ENCODE results near the gene EIF2S3.
"Not testable (repeated sequence)": the region's sequence is repeated elsewhere in the genome, so short reads cannot be mapped to it uniquely, and the experiment has no call there.

The EIF2S3 gene

DNA sequence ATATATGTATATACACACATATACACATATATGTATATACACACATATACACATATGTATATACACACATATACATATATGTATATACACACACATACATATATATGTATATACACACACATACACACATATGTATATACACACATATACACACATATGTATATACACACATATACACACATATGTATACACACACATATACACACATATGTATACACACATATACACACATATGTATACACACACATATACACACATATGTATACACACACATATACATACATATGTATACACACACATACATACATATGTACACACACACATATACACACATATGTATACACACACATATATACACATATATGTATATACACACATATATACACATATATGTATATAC lies 8.7 kb upstream of the EIF2S3 start:
- not testable (repeated sequence) for DNase-seq (ENCODE audit: insufficient read length, low spot score); FAIRE-seq

DNA sequence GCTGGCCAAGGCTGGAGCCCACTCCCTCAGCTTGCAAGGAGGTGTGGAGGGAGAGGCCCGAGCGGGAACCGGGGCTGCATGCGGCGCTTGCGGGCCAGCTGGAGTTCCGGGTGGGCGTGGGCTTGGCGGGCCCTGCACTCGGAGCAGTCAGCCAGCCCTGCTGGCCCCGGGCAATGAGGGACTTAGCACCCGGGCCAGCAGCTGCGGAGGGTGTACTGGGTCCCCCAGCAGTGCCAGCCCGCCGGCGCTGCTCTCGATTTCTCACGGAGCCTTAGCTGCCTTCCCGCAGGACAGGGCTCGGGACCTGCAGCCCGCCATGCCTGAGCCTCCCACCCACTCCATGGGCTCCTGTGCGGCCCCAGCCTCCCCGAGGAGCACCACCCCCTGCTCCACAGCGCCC lies 5.1 kb upstream of the EIF2S3 start:
- FAIRE-seq; DNase-seq (ENCODE audit: insufficient read length, low spot score): not testable (repeated sequence)

DNA sequence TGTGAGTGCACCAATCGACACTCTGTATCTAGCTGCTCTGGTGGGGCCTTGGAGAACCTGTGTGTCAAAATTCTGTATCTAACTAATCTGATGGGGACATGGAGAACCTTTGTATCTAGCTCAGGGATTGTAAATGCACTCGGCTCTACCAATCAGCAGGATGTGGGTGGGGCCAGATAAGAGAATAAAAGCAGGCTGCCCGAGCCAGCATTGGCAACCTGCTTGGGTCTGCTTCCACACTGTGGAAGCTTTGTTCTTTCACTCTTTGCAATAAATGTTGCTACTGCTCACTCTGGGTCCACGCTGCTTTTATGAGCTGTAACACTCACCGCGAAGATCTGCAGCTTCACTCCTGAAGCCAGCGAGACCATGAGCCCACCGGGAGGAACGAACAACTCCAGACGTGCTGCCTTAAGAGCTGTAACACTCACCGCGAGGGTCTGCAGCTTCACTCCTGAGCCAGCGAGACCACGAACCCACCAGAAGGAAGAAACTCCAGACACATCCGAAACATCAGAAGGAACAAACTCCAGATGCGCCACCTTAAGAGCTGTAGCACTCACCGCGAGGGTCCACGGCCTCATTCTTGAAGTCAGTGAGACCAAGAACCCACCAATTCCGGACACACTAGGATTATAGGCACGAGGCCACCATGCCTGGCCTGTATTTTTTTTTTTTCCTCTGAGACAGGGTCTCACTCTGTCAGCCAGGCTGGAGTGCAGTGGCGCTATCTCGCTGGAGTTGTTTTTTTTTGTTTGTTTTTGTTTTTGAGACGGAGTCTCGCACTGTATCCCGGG lies 4.0 kb upstream of the EIF2S3 start:
- FAIRE-seq; DNase-seq (ENCODE audit: insufficient read length, low spot score): not testable (repeated sequence)

DNA sequence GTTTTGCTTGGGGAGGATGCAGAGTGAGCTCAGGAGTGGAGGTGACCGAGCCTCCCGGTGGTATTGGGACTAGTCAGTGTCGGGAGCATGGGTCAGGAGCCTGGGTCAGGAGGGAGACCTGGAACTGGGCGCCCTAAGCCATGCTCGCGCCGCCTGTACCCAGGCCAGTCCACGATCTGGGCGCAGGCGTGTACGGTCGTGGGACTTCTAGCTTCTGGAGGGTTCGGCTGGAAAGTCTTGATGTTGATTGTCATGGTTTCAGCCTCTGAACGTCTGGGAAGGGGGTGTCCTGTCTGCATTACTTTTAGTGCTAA lies 244 bp downstream of the EIF2S3 start:
- FAIRE-seq (no peak), DNase-seq (ENCODE audit: insufficient read length, low spot score) (no peak)

DNA sequence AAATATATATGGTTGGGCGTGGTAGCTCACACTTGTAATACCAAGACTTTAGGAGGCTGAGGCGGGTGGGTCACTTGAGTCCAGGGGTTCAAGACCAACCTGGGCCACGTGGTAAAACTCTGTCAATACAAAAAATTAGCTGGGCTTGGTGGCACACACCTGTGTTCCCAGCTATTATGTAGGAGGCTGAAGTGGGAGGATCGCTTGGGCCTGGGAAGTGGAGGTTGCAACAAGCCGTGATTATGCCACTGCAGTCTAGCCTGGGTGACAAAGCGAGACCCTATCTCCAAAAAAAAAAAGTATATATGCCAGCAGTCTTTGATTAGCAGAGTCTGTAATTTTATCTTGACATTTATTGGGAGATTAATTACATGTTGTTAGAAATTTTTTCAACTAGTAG lies 8.7 kb downstream of the EIF2S3 start:
- FAIRE-seq (no peak), DNase-seq (ENCODE audit: insufficient read length, low spot score) (no peak)

DNA sequence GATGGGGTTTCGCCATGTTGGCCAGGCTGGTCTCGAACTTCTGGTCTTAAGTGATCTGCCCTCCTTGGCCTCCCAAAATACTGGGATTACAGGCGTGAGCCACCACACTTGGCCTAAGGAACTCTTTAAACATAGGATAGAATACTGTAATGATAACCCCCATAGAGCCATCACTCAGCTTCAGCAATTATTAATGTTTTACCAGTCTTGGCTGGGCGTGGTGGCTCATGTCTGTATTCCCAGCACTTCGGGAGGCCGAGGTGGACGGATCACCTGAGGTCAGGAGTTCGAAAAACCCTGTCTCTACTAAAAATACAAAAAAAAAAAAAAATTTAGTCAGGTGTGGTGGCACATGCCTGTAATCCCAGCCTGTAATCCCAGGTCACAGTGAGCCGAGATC lies 15.1 kb downstream of the EIF2S3 start:
- DNase-seq (ENCODE audit: insufficient read length, low spot score) (no peak), FAIRE-seq (no peak)

DNA sequence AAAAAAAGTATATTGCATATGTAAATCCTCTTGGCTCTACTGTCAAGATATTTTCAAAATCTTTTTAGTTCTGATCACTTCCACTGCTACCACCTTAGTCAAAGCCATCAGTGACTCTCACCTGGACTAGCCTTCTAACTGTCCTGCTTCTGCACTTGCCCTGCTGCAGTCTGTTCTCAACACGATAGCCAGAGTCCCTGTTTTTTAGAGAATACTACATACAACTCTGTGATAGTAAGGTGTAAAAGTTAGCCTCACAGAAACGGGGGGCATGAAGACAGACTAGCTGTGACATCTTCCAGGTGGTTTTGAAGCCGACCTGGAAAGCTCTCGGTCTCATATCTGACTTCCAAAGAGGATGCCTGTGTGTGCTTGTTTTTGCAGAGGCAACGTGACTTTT lies 24.7 kb downstream of the EIF2S3 start:
- DNase-seq (ENCODE audit: insufficient read length, low spot score) (no peak), FAIRE-seq (peak; percentile 73)

DNA sequence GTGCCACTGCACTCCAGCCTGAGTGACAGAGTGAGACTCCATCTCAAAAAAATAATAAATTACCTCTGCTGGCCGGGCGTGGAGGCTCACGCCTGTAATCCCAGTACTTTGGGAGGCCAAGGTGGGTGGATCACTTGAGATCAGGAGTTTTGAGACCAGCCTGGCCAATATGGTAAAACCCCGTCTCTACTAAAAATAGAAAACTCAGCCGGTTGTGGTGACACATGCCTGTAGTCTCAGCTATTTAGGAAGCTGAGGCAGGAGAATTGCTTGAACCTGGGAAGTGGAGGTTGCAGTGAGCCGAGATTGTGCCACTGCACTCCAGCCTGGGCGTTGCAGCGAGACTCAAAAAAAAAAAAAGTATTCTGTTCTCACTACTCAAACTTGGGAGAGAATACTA lies 25.5 kb downstream of the EIF2S3 start:
- FAIRE-seq; DNase-seq (ENCODE audit: insufficient read length, low spot score): not testable (repeated sequence)

DNA sequence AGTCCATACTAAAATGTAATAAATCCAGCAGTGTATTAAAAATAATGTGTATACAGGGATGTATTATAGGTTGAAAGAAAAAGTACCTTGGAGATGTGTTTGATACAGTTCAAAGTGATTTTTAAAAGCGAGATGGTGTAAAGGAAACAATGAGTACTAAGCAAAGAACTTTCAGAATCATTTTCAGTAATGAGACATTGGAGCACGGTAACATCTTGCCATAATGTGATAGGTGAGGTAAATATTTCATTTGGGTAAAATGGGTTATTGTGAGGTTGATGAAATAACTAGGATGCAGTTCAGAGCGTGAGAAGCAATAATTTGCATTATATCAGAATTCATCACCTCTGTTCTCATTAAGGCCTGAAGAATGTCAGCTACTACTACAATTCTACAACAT lies 25.9 kb downstream of the EIF2S3 start:
- FAIRE-seq: peak; percentile 97

DNA sequence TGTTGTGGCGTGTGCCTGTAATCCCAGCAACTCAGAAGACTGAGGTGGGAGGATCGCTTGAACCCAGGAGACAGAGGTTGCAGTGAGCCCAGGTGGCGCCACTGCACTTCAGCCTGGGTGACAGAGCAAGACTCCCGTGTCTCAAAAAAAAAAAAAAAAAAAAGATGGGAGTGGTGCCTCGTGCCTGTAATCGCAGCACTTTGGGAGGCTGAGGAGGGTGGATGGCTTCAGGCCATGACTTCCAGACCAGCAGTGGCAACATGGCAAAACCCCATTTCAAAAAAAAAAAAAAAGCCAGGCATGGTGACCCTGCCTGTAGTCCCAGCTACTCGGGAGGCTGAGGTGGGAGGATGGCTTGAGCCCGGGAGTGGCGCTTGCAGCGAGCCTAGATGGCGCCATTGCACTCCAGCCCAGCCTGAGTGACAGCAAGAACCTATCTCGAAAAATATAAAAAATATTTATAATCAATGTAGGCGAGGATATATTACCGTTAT lies 27.0 kb downstream of the EIF2S3 start:
- DNase-seq (ENCODE audit: insufficient read length, low spot score) (no peak), FAIRE-seq (peak; percentile 93)

More for the DNA sequence above, 25.9 kb downstream of the EIF2S3 start:
- no peak for DNase-seq (ENCODE audit: insufficient read length, low spot score)

DNA sequence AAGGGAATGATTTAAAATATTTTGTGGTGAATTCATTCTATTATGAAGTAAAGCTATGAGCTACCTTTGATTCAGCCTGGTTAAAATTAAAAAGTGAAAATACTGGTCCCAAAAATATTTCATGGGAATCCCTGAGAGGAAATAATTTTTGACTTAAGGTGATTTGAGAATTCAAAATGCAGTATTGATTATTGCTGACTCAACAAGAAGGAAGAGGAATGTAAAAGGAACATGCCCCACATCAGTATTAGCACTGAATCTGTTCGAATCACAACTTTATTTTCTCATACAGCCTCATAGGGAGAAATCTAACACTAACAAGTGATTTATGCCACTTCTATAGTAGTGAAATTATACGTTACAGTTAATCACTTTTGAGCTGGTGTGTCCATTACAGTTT lies 27.7 kb downstream of the EIF2S3 start:
- DNase-seq (ENCODE audit: insufficient read length, low spot score): no peak
- FAIRE-seq: no peak

DNA sequence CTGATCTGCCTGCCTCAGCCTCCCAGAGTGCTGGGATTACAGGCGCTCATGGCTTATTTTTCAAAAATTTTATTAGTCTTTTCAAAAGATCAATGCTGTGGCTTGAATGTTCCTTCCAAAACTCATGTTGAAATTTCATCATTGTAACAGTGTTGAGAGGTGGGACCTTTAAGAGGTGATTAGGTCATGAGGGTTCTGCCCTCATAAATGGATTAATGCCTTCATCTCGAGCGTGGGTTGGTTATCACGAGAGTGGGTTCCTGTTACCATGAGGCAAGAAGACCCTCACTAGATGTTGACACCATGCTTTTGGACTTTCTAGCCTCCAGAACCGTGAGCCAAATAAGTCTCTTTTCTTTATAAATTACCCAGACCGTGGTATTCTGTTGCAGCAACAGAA lies 30.3 kb downstream of the EIF2S3 start:
- FAIRE-seq (no peak), DNase-seq (ENCODE audit: insufficient read length, low spot score) (no peak)

DNA sequence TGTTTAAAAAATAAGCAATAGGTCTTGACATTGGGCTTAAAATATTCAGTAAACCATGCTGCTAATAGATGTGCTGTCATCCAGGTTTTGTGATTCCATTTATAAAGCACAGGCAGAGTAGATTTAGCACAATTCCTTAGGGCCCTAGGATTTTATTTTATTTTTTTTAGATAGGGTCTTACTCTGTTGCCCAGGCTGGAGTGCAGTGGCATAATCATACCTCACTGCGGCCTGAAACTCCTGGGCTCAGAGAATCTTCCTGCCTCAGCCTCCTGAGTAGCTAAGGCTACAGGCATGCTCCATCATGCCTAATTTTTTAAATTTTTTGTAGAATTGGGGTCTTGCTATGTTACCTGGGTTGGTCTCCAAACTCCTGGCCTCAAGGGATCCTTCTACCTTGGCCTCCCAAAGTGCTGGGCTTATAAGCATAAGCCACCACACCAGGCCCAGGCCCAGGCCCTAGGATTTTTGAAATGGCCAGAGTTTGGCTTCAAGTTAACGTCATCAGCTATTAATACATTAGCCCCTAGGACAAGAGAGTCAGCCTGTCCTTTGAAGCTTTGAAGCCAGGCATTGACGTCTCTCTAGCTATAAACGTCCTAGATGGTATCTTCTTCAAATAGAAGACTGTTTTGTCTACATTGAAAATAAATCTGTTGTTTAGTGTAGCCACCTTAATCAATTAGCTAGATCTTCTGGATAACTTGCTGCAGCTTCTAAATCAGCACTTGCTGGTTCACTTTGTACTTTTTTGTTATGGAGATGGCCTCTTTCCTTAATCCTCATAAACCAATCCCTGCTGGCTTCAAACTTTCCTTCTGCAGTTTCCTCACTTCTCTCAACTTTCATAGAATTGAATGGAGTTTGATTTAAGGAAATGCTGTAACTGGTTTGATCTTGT lies 35.8 kb downstream of the EIF2S3 start:
- no peak for FAIRE-seq
- DNase-seq (ENCODE audit: insufficient read length, low spot score): no peak

DNA sequence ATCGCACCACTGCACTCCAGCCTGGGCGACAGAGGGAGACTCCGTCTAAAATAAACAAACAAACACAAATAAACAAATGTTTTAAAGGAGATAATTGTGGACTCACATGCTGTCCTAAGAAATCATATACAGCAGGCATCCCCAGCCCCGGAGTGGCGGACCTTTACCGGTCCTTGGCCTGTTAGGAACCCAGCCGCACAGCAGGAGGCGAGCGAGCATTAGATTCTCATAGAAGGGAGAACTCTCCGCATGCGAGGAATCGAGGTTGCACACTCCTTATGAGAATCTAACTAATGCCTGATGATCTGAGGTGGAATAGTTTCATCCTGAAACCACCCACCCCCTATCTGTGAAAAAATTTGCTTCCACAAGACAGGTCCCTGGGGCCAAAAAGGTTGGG lies 39.0 kb downstream of the EIF2S3 start:
- no peak for FAIRE-seq
- no peak for DNase-seq (ENCODE audit: insufficient read length, low spot score)

DNA sequence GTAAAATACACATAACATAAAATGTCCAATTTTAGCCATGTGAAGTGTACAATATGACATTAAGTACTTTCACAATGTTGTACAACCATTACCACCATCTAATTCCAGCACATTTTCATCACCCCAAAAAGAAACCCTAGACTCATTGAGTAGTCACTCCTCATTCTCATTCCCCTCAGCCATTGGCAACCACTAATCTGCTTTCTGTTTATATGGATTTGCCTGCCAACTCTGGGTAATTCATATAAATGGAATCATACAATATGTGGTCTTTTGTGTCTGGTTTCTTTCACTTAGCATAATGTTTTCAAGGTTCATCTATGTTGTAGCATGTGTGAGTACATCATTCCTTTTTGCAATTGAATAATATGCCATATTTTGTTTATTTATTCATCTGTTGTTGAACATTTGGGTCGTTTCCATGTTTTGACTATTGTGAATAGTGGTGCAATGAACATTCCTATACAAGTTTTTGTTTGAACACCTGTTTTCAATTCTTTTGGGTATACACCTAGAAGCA lies 43.0 kb downstream of the EIF2S3 start:
- no peak for DNase-seq (ENCODE audit: insufficient read length, low spot score)
- no peak for FAIRE-seq

DNA sequence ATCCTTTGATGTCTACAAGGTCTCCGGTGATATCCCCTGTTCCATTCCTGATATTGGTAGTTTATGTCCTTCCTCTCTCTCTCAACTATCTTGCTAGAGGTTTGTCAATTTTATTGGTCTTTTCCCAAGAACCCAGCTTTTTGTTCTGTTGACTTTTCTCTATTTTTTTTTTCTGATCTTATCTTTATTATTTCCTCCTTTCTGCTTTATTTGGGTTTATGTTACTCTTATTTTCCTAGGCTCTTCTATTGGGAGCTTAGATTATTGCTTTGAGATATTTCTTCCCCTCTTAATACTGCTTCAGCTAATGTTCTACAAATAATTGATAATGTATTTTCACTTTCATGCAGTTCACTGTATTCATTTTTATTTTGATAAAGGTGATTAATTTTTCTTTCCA lies 44.2 kb downstream of the EIF2S3 start:
- DNase-seq (ENCODE audit: insufficient read length, low spot score): no peak
- FAIRE-seq: no peak

DNA sequence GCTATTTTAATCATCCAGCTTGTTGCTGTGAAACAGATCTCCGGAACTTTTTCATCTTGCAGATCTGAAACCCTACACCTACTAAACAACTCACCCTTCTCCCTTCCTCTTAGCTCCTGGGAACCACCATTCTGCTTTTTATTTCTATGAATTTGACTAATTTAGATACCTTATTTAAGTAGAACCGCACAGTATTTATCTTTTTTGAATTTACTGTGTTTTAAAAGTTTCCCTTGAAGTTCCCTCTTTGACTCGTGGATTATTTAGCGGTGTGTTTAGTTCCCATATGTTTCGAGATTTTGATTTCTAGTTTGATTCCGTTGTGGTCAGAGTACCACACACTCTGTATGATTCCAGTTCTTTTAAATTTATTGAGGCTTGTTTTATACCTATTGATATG lies 44.6 kb downstream of the EIF2S3 start:
- no peak for FAIRE-seq
- no peak for DNase-seq (ENCODE audit: insufficient read length, low spot score)

DNA sequence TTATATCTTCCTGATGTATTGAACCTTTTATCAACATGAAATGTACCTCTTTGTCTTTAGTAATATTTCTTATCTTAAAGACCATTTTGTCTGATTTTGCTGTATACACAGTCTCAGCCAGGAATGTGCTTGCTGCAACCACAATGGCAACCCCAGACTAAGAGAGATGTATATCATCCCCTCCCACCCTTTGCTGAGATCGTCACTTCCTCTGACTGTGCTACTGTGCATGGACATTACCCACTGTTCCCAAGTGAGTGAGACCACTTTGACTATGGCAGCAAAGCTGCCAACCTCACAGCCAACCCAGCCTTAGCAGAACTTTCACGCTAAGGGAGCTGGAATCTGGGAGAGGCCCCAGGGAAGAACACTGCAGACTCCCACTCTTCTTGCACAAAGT lies 46.0 kb downstream of the EIF2S3 start:
- DNase-seq (ENCODE audit: insufficient read length, low spot score) (no peak), FAIRE-seq (no peak)

DNA sequence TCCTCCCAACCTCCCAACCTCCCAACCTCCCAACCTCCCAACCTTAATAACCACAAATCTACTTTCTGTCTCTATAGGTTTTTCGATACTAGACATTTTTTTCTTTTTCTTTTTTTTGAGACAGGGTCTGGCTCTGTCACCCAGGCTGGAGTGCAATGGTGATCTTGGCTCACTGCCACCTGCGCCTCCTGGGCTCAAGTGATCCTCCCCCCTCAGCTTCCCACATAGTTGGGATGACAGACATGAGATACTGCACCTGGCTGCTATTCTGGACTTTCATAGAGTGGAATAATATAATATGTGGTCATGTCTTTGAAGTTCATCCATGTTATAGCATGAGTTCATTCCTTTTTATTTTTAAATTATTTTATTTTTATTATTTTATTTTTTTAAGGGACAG lies 55.3 kb downstream of the EIF2S3 start:
- no peak for FAIRE-seq
- DNase-seq (ENCODE audit: insufficient read length, low spot score): no peak

DNA sequence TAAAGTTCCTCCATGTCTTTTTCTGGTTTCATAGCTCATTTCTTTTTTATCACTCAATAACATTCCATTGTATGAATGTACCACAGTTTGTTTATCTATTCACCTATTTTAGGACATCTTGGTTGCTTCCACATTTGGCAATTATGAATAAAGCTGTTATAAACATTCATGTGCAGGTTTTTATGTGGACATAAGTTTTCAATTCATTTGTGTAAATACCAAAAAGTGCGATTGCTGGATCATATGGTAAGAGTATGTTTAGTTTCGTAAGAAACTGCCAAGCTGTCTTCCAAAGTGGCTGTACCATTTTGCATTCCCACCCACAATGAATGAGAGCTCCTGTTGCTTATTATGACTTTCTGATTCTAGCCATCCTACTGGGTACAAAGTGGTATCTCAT lies 58.4 kb downstream of the EIF2S3 start:
- FAIRE-seq: no peak

DNA sequence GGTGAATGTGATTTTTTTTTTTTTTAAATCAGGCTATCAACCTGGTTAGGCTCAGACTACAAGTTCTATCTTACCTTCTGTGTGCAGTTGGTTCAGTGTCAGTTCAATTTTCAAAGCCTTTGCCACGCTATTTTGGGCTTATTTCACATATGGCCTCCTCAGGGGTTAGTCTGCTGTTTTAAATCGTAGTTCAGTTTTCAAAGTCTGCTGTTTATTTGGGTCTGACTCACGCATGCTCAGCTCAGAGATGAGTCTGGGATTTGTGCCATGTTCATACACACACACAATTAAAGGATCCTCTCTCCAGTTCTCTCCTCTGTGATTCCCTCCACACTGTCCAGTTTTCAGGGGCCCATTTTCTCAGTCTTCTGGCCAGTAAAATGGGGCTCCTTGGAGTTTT lies 62.5 kb downstream of the EIF2S3 start:
- no peak for DNase-seq (ENCODE audit: insufficient read length, low spot score)
- FAIRE-seq: no peak

More for the DNA sequence above, 58.4 kb downstream of the EIF2S3 start:
- DNase-seq (ENCODE audit: insufficient read length, low spot score): no peak
